K562 (cell line): ENCODE measurements around the gene UBALD2. TPM values are rescaled to one million over a fixed set of nuclear protein-coding genes. Genes with fewer than 3 reads are reported as not detected.

Source experiments
- BRCA1 ChIP-seq, 2 experiments: fragments of 450-650 bp in 1 of 2; sonication (generic) in 1 of 2; formaldehyde crosslinking in 1 of 2; IDR thresholded peaks; 2 replicates each; pipeline versions ENCODE4 v1.5.0 to v1.6.1; 2017 to 2020; ENCODE audit warnings: mild to moderate bottlenecking in 1 of 2, missing genetic modification reagents in 1 of 2
- FOXP4 ChIP-seq: sonication (generic); formaldehyde crosslinking; IDR thresholded peaks from 2 replicates; pipeline ENCODE4 v1.8.0; 2022; ENCODE audit warnings: mild to moderate bottlenecking, missing genetic modification reagents, borderline replicate concordance
- MAFK ChIP-seq: IDR thresholded peaks from 2 replicates; pipeline ENCODE4 v1.6.1; 2011; ENCODE audit warnings: low read length, improper control_type of control experiment
- MYBL2 ChIP-seq, 2 experiments: fragments of 450-650 bp in 1 of 2; sonication (generic) in 1 of 2; formaldehyde crosslinking in 1 of 2; IDR thresholded peaks; 2 replicates each; pipeline versions ENCODE4 v1.6.1 to v1.8.1; 2017 to 2022; ENCODE audit warnings: borderline replicate concordance in 1 of 2, inconsistent platforms in 1 of 2, low read depth in 1 of 2, mild to moderate bottlenecking in 1 of 2, missing genetic modification reagents in 1 of 2, moderate library complexity in 1 of 2
- NFE2 ChIP-seq: IDR thresholded peaks from 2 replicates; pipeline ENCODE4 v1.6.1; 2014; ENCODE audit warnings: antibody characterized with exemption, low read depth
- POLR2AphosphoS5 ChIP-seq: IDR thresholded peaks from 2 replicates; pipeline ENCODE4 v1.6.1; 2011; ENCODE audit warnings: mild to moderate bottlenecking, low read depth, low read length, moderate library complexity; ENCODE audit not compliant: control insufficient read depth, insufficient read depth
- SNAPC5 ChIP-seq: fragments of 250-450 bp; sonication (Bioruptor Pico); IDR thresholded peaks from 2 replicates; pipeline ENCODE4 v1.8.0; 2021; ENCODE audit warnings: moderate library complexity, mild to moderate bottlenecking, inconsistent platforms
- TFAP4 ChIP-seq: sonication (generic); formaldehyde crosslinking; IDR thresholded peaks from 2 replicates; pipeline ENCODE4 v1.8.0; 2022; ENCODE audit warnings: missing genetic modification reagents, mild to moderate bottlenecking, moderate library complexity, borderline replicate concordance
- ZNF184 ChIP-seq: sonication (generic); formaldehyde crosslinking; IDR thresholded peaks from 2 replicates; pipeline ENCODE4 v1.5.0; 2020; ENCODE audit warnings: missing genetic modification reagents
- ZNF212 ChIP-seq: fragments of 450-650 bp; formaldehyde crosslinking; IDR thresholded peaks from 2 replicates; pipeline ENCODE4 v1.4.0; 2020; ENCODE audit warnings: mild to moderate bottlenecking
- ZNF23 ChIP-seq: fragments of 250-450 bp; sonication (Bioruptor Pico); IDR thresholded peaks from 2 replicates; pipeline ENCODE4 v1.4.0; 2020; ENCODE audit warnings: mild to moderate bottlenecking
- ZNF311 ChIP-seq: fragments of 250-450 bp; sonication (Bioruptor Pico); IDR thresholded peaks from 2 replicates; pipeline ENCODE4 v1.4.0; 2020; ENCODE audit warnings: mild to moderate bottlenecking, moderate library complexity
- ZNF316 ChIP-seq: fragments of 450-650 bp; IDR thresholded peaks from 2 replicates; pipeline ENCODE4 v1.6.1; 2016
- polyA plus RNA-seq, 8 experiments: library from polyadenylated mRNA; depleted of rRNA in 4 of 8; stranded (reverse) in 5 of 8; unstranded in 3 of 8; fragments of >200 nt; fragmentation: Nextera tagmentation in 2 of 8; fragmentation: Illumina TruSeq in 1 of 8; extraction: Ambion mirVana in 2 of 8; extraction: Trizol in 1 of 8; gene quantifications; 2 replicates each; pipeline versions ENCODE4 v1.2.1 to v1.2.3, GENCODE V29; 2011 to 2014; ENCODE audit warnings: inconsistent platforms in 1 of 8, missing spikeins in 1 of 8
- total RNA-seq, 7 experiments: library from RNA; depleted of rRNA in 6 of 7; stranded (reverse); fragments of >200 nt in 6 of 7; fragmentation: Illumina TruSeq in 2 of 7; extraction: Trizol in 2 of 7; gene quantifications; 2 replicates each; pipeline versions ENCODE4 v1.2.1 to v1.2.3, GENCODE V29; 2011 to 2021; ENCODE audit warnings: low replicate concordance in 1 of 7
- TF ChIP-seq, protein P1 (sequence below): fragments of 250-450 bp; sonication (Bioruptor Pico); IDR thresholded peaks from 2 replicates; pipeline ENCODE4 v1.4.0; 2020; ENCODE audit warnings: borderline replicate concordance
- TF ChIP-seq, protein P2 (sequence below): fragments of 450-650 bp; IDR thresholded peaks from 2 replicates; pipeline ENCODE4 v1.6.1; 2016; ENCODE audit warnings: mild to moderate bottlenecking

Gene UBALD2
- total and polyA plus RNA-seq, 9 of the 15 experiments (the other 6 are each of a cell fraction or from before 2014, with no cell fraction given): 2.3 to 94.1 (median 25.3) TPM

GRCh38 chr17:76276461-76277299 is 11.5 kb downstream of the UBALD2 start (continued):
- TF ChIP-seq FOXP4: no peak
- TF ChIP-seq BRCA1 (IDR thresholded peaks at IDR 0.05): no peak
- TF ChIP-seq BRCA1 (CRISPR knock-in tag; IDR thresholded peaks at IDR 0.05): no peak
- peak; percentile 73 for TF ChIP-seq NFE2
- TF ChIP-seq MYBL2 (IDR thresholded peaks at IDR 0.05; ENCODE audit: low read depth): no peak
- TF ChIP-seq MYBL2 (CRISPR knock-in tag; IDR thresholded peaks at IDR 0.05; ENCODE audit: borderline replicate concordance): no peak
- no peak for TF ChIP-seq ZNF212 (CRISPR knock-in tag)
- TF ChIP-seq ZNF23 (CRISPR knock-in tag): no peak
- TF ChIP-seq SNAPC5: no peak
- TF ChIP-seq POLR2AphosphoS5: no peak
- TF ChIP-seq, protein P1, sequence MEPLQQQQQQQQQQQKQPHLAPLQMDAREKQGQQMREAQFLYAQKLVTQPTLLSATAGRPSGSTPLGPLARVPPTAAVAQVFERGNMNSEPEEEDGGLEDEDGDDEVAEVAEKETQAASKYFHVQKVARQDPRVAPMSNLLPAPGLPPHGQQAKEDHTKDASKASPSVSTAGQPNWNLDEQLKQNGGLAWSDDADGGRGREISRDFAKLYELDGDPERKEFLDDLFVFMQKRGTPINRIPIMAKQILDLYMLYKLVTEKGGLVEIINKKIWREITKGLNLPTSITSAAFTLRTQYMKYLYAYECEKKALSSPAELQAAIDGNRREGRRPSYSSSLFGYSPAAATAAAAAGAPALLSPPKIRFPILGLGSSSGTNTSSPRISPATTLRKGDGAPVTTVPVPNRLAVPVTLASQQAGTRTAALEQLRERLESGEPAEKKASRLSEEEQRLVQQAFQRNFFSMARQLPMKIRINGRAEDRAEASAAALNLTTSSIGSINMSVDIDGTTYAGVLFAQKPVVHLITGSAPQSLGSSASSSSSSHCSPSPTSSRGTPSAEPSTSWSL (CRISPR knock-in tag): no peak
- TF ChIP-seq, protein P2, sequence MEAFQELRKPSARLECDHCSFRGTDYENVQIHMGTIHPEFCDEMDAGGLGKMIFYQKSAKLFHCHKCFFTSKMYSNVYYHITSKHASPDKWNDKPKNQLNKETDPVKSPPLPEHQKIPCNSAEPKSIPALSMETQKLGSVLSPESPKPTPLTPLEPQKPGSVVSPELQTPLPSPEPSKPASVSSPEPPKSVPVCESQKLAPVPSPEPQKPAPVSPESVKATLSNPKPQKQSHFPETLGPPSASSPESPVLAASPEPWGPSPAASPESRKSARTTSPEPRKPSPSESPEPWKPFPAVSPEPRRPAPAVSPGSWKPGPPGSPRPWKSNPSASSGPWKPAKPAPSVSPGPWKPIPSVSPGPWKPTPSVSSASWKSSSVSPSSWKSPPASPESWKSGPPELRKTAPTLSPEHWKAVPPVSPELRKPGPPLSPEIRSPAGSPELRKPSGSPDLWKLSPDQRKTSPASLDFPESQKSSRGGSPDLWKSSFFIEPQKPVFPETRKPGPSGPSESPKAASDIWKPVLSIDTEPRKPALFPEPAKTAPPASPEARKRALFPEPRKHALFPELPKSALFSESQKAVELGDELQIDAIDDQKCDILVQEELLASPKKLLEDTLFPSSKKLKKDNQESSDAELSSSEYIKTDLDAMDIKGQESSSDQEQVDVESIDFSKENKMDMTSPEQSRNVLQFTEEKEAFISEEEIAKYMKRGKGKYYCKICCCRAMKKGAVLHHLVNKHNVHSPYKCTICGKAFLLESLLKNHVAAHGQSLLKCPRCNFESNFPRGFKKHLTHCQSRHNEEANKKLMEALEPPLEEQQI: no peak
- no peak for TF ChIP-seq ZNF184 (CRISPR knock-in tag)
- TF ChIP-seq TFAP4 (CRISPR knock-in tag): 0 out of 2 replicates have a peak, but pooled peaks have one; percentile 9
- TF ChIP-seq MAFK: peak; percentile 20; the same call in 1 of the 2 replicates
- no peak for TF ChIP-seq ZNF311
- TF ChIP-seq ZNF316: 0 out of 2 replicates have a peak, but pooled peaks have one; percentile 19
